ENCODE measurements around the gene CHD5.

Gene CHD5

GRCh38 chr1:6130596-6130995 lies 49.5 kb downstream of the CHD5 start:
- no peak for DNase-seq (ENCODE audit: low read depth)

- no peak for DNase-seq (ENCODE audit: low read depth)
Measured at GRCh38 chr1:6130036-6130435, 50.1 kb downstream of the CHD5 start.

GRCh38 chr1:6129313-6129712 lies 50.8 kb downstream of the CHD5 start:
- no peak for DNase-seq (ENCODE audit: low read depth)

GRCh38 chr1:6128276-6129081 lies 51.6 kb downstream of the CHD5 start:
- no peak for DNase-seq (ENCODE audit: low read depth)

- peak; percentile 62 for DNase-seq (ENCODE audit: low read depth)
Measured at GRCh38 chr1:6127587-6128163, 52.4 kb downstream of the CHD5 start.

- no peak for DNase-seq (ENCODE audit: low read depth)
Measured at GRCh38 chr1:6126521-6127067, 53.5 kb downstream of the CHD5 start.

- DNase-seq (ENCODE audit: low read depth) = no peak
Measured at GRCh38 chr1:6126028-6126427, 54.1 kb downstream of the CHD5 start.

- DNase-seq (ENCODE audit: low read depth) = no peak
Measured at GRCh38 chr1:6125366-6125765, 54.8 kb downstream of the CHD5 start.

- no peak for DNase-seq (ENCODE audit: low read depth)
Measured at GRCh38 chr1:6124746-6125365, 55.3 kb downstream of the CHD5 start.

GRCh38 chr1:6124341-6124740 lies 55.8 kb downstream of the CHD5 start:
- no peak for DNase-seq (ENCODE audit: low read depth)

GRCh38 chr1:6123816-6124215 lies 56.3 kb downstream of the CHD5 start:
- no peak for DNase-seq (ENCODE audit: low read depth)

- no peak for DNase-seq (ENCODE audit: low read depth)
Measured at GRCh38 chr1:6123083-6123482, 57.0 kb downstream of the CHD5 start.

- DNase-seq (ENCODE audit: low read depth) = no peak
Measured at GRCh38 chr1:6121651-6122370, 58.3 kb downstream of the CHD5 start.

GRCh38 chr1:6121021-6121421 lies 59.1 kb downstream of the CHD5 start:
- no peak for DNase-seq (ENCODE audit: low read depth)

GRCh38 chr1:6118415-6118814 lies 61.7 kb downstream of the CHD5 start:
- no peak for DNase-seq (ENCODE audit: low read depth)

- DNase-seq (ENCODE audit: low read depth) = no peak
Measured at GRCh38 chr1:6117624-6118023, 62.5 kb downstream of the CHD5 start.

GRCh38 chr1:6117064-6117463 lies 63.1 kb downstream of the CHD5 start:
- DNase-seq (ENCODE audit: low read depth) = no peak

- no peak for DNase-seq (ENCODE audit: low read depth)
Measured at GRCh38 chr1:6116137-6116536, 64.0 kb downstream of the CHD5 start.

- no peak for DNase-seq (ENCODE audit: low read depth)
Measured at GRCh38 chr1:6113745-6114144, 66.4 kb downstream of the CHD5 start.

- DNase-seq (ENCODE audit: low read depth) = no peak
Measured at GRCh38 chr1:6113116-6113515, 67.0 kb downstream of the CHD5 start.

GRCh38 chr1:6112690-6113005 lies 67.5 kb downstream of the CHD5 start:
- DNase-seq (ENCODE audit: low read depth) = no peak

GRCh38 chr1:6111991-6112689 lies 68.0 kb downstream of the CHD5 start:
- DNase-seq (ENCODE audit: low read depth) = no peak
